Activated CD4-positive, alpha-beta T cell treated with anti-CD3 and anti-CD28 coated beads, Interleukin-2, amount 50 U/mL, for 24 hours (primary cell): ENCODE data around the gene GPRIN3.
A peak's percentile ranks its signal among the peaks of the same experiment; 100 is the strongest.
"Not testable (repeated sequence)": the region's sequence is repeated elsewhere in the genome, so short reads cannot be mapped to it uniquely, and the experiment has no call there.

Experiments
- DNase-seq, 2 donors: peaks; one replicate each; pipeline ENCODE4 v3.0.0-alpha.2; 2020; ENCODE audit warnings: low read depth in 1 of 2, low spot score in 1 of 2

GPRIN3 gene

DNA sequence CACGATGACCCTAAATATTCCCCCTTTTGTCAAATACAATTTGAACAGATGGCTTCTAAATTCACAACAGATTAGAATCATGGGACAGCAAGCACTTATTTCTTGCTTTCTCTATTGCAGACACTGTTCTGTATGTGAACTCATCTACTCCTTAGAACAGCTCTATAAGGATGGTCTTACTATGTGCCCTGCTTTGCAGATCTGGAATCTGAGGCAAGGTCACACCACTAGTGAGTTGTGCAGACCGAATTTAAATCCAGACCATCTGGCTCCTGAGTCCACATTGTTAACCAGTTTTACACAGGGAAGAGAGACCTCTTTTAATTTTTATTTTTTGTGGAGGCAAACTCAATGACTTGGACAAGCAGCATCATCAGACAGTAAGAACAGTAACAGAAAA lies 50.2 kb downstream of the GPRIN3 start:
- DNase-seq, result no peak

DNA sequence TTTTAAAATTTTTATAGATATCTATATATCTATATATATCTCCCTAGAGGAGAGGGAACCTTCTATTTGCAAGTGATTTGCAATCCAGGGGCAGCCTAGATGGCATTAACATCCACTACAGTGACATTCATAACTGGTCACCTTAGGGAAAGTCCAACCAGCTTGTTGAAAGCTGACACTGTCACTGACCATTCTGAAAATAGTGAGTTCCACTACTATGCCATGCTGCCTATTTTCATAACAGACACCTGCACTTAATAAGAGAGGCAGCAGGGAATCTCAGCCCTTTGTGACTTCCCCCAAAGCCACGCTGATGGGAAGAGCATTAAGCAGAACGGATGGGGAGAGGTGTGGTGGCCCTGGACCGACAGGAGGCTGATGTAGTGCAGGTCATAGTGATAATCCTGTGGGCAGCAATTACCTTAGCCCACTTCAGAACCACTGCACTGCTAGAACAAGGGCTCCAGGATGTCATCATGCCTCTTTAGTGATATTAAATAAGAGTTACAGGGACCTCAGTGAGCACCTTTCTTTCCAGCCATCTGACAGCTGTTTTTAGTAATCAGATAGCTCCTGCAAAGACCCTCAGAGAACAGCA lies 51.3 kb downstream of the GPRIN3 start:
- DNase-seq, result no peak

DNA sequence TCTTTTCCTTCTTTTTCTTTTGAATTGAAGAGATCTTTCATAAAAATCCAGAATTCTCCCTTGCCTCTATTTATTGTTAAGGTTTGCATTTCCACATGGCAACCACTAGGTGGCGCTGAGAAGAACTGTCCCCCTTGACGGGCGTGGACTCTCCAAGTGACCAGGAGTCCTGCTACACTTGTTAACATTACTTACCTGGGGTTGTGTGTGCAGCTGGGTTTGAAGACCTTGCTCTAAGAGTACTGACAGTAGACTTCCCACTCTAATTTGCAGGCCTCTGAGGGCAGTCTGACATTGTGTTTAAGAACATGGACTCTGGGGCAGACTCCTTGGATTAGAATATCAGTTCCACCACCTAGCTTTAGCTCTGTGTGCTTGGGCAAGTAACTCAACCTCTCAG lies 52.8 kb downstream of the GPRIN3 start:
- DNase-seq, result peak in 1 of 2 donors; percentile 16

DNA sequence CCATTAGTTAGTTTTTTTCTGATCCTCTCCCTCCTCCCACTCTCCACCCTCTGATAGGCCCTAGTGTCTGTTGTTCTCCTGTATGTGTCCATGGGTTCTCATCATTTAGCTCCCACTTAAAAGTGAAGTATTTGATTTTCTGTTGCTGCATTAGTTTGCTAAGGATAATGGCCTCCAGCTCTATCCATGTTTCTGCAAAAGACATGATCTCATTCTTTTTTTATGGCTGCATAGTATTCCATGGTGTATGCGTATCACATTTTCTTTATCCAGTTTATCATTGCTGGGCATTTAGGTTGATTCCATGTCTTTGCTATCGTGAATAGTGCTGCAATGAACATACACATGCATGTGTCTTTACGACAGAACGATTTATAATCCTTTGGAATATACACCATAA lies 53.3 kb downstream of the GPRIN3 start:
- not testable (repeated sequence) for DNase-seq

DNA sequence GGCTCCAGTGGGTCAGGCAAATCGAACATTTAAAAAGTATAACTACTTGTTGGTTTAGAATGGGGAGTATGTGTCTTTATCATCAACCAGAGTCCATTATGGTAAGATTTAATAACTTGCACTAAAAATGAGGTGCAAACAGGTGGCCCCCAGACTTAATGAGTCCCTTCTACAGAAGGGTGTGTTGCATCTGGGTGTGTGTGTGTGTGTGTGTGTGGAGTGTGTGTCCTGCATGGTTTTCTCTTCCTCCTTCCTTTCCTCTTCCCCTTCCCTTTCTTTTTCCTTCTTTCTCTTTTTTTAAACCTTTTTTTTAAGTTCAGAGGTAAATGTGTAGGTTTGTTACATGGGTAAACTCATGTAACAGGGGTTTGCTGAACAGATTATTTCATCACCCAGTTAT lies 53.7 kb downstream of the GPRIN3 start:
- DNase-seq, result no peak

DNA sequence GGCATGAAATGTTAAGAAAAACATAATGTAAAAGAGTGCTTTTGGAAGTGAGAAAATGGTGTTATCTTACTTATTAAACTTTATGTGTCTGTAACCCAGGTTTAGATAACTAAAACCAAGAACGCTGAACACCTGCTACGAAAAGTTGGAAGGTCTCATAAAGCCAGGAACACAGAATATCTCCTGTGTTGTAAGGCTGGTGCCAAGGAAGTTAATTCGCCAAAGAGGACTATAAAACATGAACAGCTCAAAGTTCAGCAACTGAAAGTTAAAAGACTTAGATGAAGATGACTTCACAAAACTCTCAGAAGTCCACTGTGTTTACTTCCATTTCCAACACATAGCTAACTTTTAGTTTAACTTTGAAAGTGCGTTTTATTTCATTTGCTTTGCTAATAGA lies 54.3 kb downstream of the GPRIN3 start:
- DNase-seq, result no peak

DNA sequence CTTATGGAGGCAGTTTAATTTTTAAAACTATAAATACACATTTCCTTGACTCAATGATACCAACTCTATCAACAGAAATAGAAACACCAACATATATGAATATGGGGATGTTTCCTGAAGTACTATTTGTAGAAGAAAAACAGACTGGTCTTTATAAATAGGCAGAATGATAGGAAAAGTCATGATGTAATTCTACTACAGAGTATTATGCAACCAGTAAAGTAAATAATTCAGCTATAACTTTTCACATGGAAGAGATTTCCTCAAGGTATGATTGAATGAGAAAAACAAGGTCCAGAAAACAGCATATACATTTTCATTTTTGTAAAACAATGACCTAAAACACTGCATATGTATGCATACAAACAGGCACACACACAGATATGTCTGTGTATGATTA lies 56.2 kb downstream of the GPRIN3 start:
- no peak for DNase-seq

DNA sequence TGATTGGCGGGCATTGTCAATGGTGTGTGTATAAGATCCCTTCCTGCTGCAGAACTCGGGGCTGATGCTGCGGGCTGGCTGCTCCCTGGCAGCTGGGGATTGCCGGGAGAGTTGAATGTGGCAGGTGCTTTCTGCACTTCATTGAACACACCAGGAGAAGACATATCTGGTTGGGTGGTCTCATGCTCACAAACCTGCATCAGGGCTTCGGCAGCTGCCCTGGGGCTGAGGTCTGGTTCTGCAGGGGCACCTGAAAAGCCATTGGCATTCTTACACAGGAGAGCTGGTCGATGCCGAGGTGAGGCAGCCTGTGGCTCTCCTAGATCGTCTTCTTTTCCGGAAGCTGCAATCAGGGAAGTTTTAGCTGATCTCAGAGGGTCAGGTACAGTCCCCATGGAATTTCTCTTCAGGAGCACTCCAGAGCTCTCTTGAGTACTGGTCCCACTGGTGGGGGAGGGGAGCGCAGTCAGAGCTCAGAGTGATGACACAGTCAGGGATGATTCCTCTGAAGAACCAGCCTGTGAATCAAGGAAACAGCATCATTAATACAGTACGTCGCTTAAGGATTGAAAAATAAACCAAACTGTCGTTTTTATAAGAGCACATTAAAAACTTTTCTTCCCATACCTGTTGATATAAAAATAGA lies 57.8 kb downstream of the GPRIN3 start:
- no peak for DNase-seq

DNA sequence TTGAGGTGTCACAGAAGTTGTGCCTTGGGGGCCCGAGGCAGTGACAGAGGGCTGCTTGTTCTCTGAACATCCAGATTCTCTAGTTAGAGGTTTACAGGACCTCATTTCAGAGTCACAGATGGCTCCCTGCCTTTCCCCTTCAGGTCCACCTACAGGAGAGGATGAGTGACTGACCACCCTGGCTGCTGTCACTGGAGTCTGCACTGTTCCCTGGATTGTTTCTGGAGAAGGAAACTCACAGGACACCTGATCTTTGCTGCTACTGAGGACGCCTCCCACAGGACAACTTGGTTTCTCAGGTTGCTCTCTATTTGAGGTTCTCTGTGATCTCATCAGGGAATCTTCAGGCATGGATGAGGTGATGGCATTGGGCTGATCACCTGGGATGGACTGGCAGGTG lies 58.3 kb downstream of the GPRIN3 start:
- DNase-seq, result no peak

DNA sequence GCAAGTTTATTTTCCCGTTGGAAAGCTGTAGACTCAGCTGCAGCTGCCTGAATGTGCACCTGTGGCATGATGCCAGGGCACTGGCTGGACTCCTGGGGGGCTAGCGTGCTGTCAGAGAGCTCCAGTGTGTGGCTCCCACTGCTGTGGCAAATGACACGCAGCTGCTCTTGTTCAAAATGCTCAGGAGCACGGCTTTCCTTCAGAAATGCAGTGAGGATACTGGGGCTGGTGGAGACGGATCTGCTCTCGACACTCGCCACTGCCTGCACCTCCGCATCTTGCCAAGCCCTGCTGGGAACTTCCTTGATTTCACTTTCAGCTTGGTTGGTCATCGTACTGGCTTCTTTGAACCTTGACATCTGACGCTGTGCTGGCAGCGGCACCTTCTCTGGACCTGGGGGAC lies 58.7 kb downstream of the GPRIN3 start:
- DNase-seq, result no peak

DNA sequence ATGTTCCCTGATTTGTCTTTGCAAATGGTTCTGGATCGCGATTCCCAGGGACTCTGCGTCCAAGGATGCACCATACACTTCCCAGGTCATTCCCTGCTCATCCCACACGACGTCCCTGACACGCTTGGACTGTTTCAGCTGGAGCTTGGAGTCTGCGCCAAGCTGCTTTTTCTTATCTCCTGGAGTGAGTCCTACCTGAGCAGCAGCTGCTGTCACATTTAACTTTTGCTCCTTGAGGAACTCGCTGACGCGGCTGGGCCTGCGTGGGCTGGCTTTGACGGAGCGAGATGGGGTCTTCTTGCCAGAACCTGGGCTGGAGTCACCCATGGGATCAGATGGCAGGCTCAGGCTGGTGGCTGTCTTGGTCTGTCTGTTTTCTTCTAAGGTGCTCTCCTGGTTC lies 59.6 kb downstream of the GPRIN3 start:
- no peak for DNase-seq

DNA sequence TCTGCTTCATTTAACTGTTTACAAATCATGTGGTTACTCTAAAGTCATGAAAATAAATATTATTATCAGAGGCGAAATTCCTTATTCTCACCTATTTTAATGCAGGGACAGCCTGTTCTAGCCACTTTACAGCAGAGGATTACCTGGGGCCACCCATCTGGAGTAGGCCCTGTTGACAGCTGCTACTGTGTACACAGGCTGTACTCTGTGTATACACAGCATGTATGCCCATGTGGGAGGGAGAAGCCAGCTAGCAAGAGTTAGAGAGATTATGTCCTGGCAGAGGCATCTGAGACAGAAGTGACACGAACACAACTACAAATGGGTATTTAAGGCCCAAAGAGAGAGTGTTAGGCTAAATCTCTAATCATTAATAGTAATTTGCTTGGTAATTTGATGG lies 62.1 kb downstream of the GPRIN3 start:
- DNase-seq, result no peak

DNA sequence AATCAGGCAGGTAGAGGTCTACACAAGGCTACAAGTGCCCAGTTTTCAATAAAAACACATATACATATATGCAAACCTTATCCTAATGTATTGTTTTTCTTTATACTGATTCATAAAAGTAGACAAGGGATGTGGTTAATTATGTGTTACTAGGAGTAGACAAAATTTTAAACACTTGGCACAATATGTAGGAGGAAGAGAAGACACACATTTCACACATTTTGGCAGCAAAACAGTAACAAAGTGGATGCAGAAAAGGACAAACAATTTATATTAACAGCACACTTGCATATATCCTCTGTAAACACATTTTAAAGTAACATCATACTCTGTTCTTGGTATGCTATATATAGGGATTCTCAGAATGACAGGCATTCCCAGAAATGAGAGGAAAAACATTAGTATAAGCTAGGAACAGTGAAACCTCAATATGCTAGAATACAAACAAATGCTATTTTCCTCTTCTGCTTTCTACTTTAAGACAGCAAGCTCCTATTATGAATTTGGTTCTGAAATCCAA lies 63.8 kb downstream of the GPRIN3 start:
- no peak for DNase-seq

DNA sequence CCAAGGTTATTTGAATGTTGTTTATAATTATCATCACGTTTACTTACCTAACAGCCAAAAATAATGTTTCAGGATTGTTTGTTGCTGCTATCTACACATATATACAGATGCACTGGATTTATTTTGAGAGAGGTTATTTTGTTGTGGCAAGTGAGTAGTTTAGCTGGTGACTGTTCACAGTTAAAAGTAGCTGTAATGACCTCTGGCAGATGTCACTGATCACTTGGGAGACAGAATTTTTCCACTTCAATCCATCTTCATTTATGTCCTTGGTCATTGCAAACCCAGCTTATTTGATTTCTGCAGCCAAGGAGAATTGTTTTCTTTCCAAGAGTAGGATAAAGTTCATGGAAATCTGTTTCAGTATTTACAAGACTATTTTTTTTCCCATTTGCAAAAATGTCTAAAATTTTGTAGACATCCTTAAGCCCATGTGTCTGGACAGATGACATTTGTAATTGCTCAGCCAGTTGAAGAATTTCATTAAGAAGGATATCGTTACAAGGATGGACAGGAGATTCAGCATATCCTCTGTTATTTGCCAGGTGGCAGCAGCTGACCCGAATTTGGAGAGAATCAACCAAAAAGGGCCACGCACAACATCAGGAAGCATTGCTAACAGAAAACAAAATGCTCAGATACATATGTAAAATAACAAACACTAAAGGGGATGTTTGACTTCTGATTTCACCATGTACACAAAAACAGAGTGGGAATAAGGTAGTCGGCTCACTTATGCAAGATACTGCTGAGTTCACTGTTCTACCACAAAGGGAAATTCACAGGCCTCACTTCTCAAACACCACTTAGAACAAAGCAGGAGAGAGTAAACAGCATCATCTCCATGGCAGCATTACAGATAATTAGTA lies 64.5 kb downstream of the GPRIN3 start:
- no peak for DNase-seq

DNA sequence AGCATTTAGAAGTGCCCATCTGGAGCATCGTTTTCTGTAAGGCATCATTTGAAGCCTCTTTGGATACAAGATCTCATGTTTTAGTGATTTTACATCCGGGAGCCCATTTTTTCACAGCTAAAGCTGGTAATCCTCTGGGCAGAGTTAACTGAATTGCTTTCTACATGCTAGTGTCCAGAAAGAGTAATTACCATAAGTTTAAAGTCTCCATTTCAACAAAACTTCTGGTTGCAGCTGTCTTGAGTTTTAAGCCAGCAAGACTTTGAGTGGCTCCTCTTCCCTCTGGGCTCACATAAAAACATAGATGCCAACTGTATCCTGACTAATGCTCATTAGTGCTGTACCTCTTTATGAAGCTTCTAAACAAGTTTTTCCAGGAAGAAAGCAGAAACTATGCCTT lies 65.4 kb downstream of the GPRIN3 start:
- DNase-seq, result no peak

DNA sequence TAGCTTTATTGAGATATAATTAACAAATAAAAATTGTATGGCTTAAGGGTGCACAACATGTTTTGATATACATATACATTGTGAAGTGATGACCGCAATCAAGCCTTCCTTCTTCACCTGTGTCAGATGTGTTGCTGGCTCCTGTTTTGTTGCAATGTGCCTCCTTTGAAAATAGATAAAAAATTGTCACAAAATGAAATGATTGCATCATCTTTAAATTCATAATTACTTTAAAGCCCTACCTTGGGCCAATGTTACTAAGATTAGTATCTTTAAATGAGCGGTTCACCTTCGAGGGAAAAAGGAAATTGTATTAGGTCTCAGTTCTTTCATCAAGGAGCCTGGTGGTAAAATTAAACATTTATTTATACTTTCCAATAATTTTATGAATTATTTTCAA lies 77.3 kb downstream of the GPRIN3 start:
- DNase-seq, result no peak

DNA sequence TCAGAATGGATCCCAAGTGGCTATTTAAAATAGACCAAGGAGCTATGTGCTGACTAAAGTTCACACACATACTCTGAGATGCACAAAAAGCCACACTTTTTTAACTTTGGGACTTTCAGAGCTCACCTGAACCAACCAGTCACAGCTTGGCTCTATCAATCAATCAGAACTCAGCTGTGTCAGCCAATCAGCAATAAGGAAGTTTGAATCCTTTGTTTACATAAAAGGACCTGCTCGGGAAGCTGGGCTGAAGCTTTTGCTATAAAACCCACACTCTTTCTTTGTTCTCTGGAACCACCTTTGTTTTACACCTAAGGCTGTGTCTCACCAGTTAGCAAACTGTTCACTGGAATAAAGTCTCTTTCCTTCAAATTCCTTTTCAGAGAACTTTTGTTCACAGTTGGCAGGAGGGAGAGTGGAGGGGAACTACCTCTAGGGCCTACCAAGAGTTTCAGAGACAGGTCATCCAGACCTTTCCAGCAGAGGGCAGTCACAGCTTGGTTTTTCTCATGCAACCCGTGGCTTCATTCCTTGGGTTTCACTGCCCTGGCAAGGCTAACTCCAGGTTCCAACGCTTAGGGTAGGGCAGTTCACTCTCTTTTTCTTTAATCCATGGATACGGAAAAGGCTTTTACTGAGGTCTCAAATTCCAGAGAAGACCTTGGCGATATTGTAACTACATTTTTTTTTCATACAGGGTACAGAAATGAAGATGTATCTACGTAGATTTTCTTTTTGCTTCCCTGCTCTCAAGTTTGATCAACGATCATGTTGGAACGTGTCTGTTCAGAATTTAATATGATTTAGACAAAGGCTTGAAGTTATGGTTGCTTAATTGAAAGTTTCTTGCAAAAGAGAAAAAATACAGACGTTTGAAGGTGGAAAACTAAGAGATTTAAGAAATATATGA lies 80.7 kb downstream of the GPRIN3 start:
- DNase-seq, result peak; percentile 38 to 74

DNA sequence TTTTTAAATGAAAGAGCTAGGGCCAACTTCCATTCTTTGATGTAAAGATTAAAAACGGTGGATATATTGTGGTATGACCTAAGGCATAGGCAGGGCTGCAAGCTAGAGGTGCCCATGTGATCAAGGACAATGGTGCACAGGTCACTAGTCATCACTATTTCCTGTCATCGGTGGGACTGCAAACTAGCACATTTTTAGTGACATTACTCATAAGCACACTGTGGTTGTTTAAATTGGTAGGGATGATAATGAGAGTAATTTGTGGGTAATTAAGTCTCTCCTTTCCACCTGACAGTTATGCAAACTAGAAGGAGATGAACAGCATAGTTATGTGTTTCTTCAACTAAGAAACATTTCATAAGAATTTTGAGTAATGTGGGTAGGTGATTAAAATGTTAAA lies 85.4 kb downstream of the GPRIN3 start:
- peak in 1 of 2 donors; percentile 2 for DNase-seq

DNA sequence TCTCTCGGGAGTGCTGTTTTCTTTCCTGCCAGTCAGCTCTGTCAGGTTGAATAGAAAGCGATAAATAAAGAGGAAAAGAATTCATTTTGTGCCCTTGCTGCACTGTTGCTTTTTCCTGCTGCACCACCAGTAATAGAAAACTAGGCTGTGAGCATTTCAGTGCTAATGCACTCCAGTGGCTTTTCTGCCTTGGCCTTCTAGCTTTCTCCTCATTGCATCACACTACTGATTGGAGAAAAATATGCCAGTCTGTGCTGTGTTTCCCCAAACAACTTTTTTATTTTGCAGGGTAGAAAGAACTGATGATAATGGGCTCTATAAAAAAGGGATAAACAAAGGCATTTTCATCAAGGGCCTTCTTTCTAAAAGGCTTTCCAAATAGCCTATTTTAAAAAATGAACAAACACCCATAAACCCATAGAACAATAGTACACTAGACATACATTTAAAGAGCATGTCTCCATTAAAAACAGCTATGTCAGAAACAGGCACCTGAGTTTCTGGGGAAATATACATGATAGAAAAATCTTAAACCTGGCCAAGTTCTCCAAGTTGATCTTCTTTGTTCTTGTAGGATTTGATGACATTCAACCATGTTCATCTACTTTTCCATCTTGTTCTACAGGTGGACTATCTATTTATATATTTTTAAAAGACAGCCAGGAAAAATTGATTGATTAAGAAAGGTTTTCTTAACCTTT lies 86.3 kb downstream of the GPRIN3 start:
- DNase-seq, result no peak

DNA sequence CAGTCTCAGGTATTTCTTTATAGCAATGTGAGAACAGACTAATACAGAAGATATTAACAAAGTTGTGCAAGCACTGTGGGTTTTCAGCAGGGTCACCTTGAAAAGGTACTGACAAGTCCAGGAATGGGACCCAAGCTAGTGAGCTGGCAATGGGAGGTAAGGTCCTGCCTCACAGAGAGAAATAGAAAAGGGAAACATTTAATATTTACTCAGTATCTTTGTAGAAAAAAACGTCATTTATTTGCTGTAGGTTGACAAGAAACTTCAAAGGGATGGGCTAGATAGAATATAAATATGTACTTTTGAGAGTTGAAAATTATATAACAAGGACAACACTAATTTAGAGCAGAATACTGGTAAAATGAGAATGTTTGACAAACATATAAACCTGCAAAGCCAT lies 89.0 kb downstream of the GPRIN3 start:
- no peak for DNase-seq

DNA sequence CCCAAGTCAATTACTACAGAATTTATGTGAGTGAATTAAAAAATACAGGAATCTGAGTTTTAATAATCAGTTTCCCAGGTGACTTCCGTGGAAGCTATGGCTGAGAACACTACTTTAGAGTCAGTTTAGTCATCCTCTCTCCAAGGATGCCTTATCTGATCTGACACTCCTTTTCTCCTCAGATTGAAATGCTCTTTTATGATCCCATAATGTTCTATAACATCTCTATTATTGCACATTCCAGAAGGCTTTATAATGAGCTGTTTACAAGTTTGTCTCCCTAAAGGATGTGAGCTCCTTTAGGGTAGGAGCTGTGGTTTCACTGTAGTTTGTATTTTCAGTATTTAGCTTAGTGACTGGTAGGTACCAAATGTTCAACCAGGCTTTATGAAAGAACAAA lies 90.0 kb downstream of the GPRIN3 start:
- DNase-seq, result no peak
